ENCODE data around the gene SPON1. TPM values are rescaled to one million over a fixed set of nuclear protein-coding genes. Genes with fewer than 3 reads are reported as not detected.

SPON1 gene
- total RNA-seq, 1 experiment from 2014 or later = 46.9 TPM

DNA sequence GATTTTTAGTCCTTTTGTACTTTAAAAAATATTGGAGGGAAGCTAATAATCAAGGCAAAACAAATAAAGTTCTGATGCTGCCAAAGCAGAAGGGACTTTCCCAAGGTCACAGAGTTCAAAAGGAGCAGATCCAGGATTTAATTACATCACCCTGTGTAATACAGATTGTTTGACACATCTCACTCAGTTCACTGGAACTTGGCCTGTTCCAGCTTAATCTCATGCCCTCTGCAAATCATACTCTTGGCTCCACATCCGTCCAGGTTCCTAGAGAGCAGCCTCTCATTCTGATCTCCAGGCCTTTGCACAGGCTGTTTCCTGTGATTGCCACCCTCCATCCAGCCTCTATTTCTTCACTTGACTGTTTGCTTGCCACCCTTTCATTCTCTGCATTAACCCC is 151.7 kb downstream of the SPON1 start:
- H3K4me3 ChIP-seq (ENCODE audit: low read depth, low read length) = no peak overlapping the region
- Mint-ChIP-seq H3K9me3 (ENCODE audit: unreplicated experiment) (no peaks in the 10 kb centered on the region), H3K4me1 (ENCODE audit: low read depth, unreplicated experiment) (no peaks in the 10 kb centered on the region), H3K4me3 (ENCODE audit: unreplicated experiment) (no peak overlapping the region), H3K36me3 (ENCODE audit: insufficient read depth, unreplicated experiment) (no peaks in the 10 kb centered on the region), H3K27me3 (ENCODE audit: insufficient read depth, unreplicated experiment) (no peaks in the 10 kb centered on the region), H3K27ac (ENCODE audit: unreplicated experiment) (no peak overlapping the region)
- ChIA-PET POLR2A (no interaction called here), CTCF (no interaction called here)
- intact Hi-C loops (cut with micrococcal nuclease; ENCODE audit: unreplicated experiment) = no loop called here
- no peaks in the 10 kb centered on the region for H3K9me3 ChIP-seq
- no peaks in the 10 kb centered on the region for H3K27me3 ChIP-seq (replicated peaks; ENCODE audit: control insufficient read depth, insufficient read depth, low read length)
- H3K4me1 ChIP-seq = no peaks in the 10 kb centered on the region
- TF ChIP-seq CTCF (IDR thresholded peaks at IDR 0.05; ENCODE audit: insufficient read depth in 1 of 2, low read depth in 1 of 2, low read length in 1 of 2, severe bottlenecking in 1 of 2, unreplicated experiment in 1 of 2) = no peak
- BruUV-seq (replicated peaks) = no TSS peak
- DNase-seq = no peak
- H3K36me3 ChIP-seq (ENCODE audit: control insufficient read depth, insufficient read depth, low read length) = no peaks in the 10 kb centered on the region

GRCh38 chr11:14114786-14115185 is 152.3 kb downstream of the SPON1 start:
- no peaks in the 10 kb centered on the region for H3K4me1 ChIP-seq
- no peak for TF ChIP-seq CTCF (IDR thresholded peaks at IDR 0.05; ENCODE audit: insufficient read depth in 1 of 2, low read depth in 1 of 2, low read length in 1 of 2, severe bottlenecking in 1 of 2, unreplicated experiment in 1 of 2)
- Mint-ChIP-seq H3K27me3 (ENCODE audit: insufficient read depth, unreplicated experiment) (no peaks in the 10 kb centered on the region), H3K9me3 (ENCODE audit: unreplicated experiment) (no peaks in the 10 kb centered on the region), H3K4me3 (ENCODE audit: unreplicated experiment) (no peak overlapping the region), H3K36me3 (ENCODE audit: insufficient read depth, unreplicated experiment) (no peaks in the 10 kb centered on the region), H3K27ac (ENCODE audit: unreplicated experiment) (no peak overlapping the region), H3K4me1 (ENCODE audit: low read depth, unreplicated experiment) (no peaks in the 10 kb centered on the region)
- no peak for DNase-seq
- intact Hi-C loops (cut with micrococcal nuclease; ENCODE audit: unreplicated experiment) = no loop called here
- POLR2A ChIA-PET = no interaction called here
- no peaks in the 10 kb centered on the region for H3K9me3 ChIP-seq
- H3K4me3 ChIP-seq (ENCODE audit: low read depth, low read length) = no peak overlapping the region
- CTCF ChIA-PET = no interaction called here
- H3K36me3 ChIP-seq (ENCODE audit: control insufficient read depth, insufficient read depth, low read length) = no peaks in the 10 kb centered on the region
- H3K27me3 ChIP-seq (replicated peaks; ENCODE audit: control insufficient read depth, insufficient read depth, low read length) = no peaks in the 10 kb centered on the region
- BruUV-seq (replicated peaks) = no TSS peak

GRCh38 chr11:14117632-14118031 is 155.1 kb downstream of the SPON1 start:
- Histone ChIP-seq H3K4me3 (ENCODE audit: low read depth, low read length) (no peak overlapping the region), H3K4me1 (no peaks in the 10 kb centered on the region), H3K27me3 (replicated peaks; ENCODE audit: control insufficient read depth, insufficient read depth, low read length) (no peaks in the 10 kb centered on the region), H3K9me3 (no peaks in the 10 kb centered on the region), H3K36me3 (ENCODE audit: control insufficient read depth, insufficient read depth, low read length) (no peaks in the 10 kb centered on the region)
- Mint-ChIP-seq H3K9me3 (ENCODE audit: unreplicated experiment) (no peaks in the 10 kb centered on the region), H3K27me3 (ENCODE audit: insufficient read depth, unreplicated experiment) (no peaks in the 10 kb centered on the region), H3K27ac (ENCODE audit: unreplicated experiment) (no peak overlapping the region), H3K4me1 (ENCODE audit: low read depth, unreplicated experiment) (no peaks in the 10 kb centered on the region), H3K36me3 (ENCODE audit: insufficient read depth, unreplicated experiment) (no peaks in the 10 kb centered on the region), H3K4me3 (ENCODE audit: unreplicated experiment) (no peak overlapping the region)
- DNase-seq = no peak
- CTCF ChIA-PET = no interaction called here
- no TSS peak for BruUV-seq (replicated peaks)
- no peak for TF ChIP-seq CTCF (IDR thresholded peaks at IDR 0.05; ENCODE audit: insufficient read depth in 1 of 2, low read depth in 1 of 2, low read length in 1 of 2, severe bottlenecking in 1 of 2, unreplicated experiment in 1 of 2)
- POLR2A ChIA-PET = no interaction called here
- intact Hi-C loops (cut with micrococcal nuclease; ENCODE audit: unreplicated experiment) = no loop called here
